A549 (cell line): ENCODE results near the gene MOV10L1. TPM values are rescaled to one million over a fixed set of nuclear protein-coding genes. Genes with fewer than 3 reads are reported as not detected.

Experiments
- ATAC-seq, 2 experiments: fragments of 200-7000 bp in 1 of 2; fragments of >200 bp in 1 of 2; cut with Nextera tagmentation in 1 of 2; cut with Tn5 transposase in 1 of 2; 3 replicates each; pipeline versions ENCODE4 v1.8.0 to v1.9.1; 2018 to 2020; ENCODE audit warnings: mild to moderate bottlenecking in 1 of 2, moderate library complexity in 1 of 2
- CTCF ChIA-PET: fragments of 300-600 bp; sonication (Branson Sonifier 250); formaldehyde crosslinking; extraction: SDS; loops from one replicate; lab custom pipeline; 2021; ENCODE audit warnings: antibody characterized with exemption, inconsistent platforms; lab: Yijun Ruan, JAX
- POLR2A ChIA-PET: fragments of 350-600 bp; formaldehyde crosslinking; extraction: SDS; loops from one replicate; lab custom pipeline; 2021; ENCODE audit warnings: antibody characterized with exemption, inconsistent platforms; lab: Yijun Ruan, JAX
- DNase-seq, 2 experiments: peaks; one replicate each; pipeline versions ENCODE4 v3.0.0 to v3.0.0-alpha.2; 2011 to 2016; ENCODE audit warnings: low read depth in 1 of 2, low spot score in 1 of 2
- FAIRE-seq: peaks from 2 replicates; lab custom pipeline; 2011; peaks lifted over from hg19 to GRCh38; lab: Jason Lieb, UNC
- H3K27ac ChIP-seq, 2 experiments: fragments of >200 bp; sonication (Bioruptor Twin); formaldehyde crosslinking; 3 replicates each; pipeline ENCODE4 v1.5.1; 2016 to 2017
- H3K4me1 ChIP-seq: fragments of >200 bp; sonication (Bioruptor Twin); formaldehyde crosslinking; 3 replicates; pipeline ENCODE4 v1.6.1; 2016
- H3K4me2 ChIP-seq: fragments of >200 bp; sonication (Bioruptor Twin); formaldehyde crosslinking; 3 replicates; pipeline ENCODE4 v1.6.1; 2016
- H3K4me3 ChIP-seq: fragments of >200 bp; sonication (Bioruptor Twin); formaldehyde crosslinking; 3 replicates; pipeline ENCODE4 v1.5.1; 2016
- H3K9me3 ChIP-seq: fragments of >200 bp; sonication (Bioruptor Twin); formaldehyde crosslinking; 3 replicates; pipeline ENCODE4 v1.6.1; 2016
- CBX8 ChIP-seq: fragments of 200-600 bp; sonication (generic); IDR thresholded peaks from 2 replicates; pipeline ENCODE4 v1.6.1; 2016
- CEBPB ChIP-seq, 2 experiments: fragments of >200 bp in 1 of 2; sonication (Bioruptor Twin) in 1 of 2; formaldehyde crosslinking in 1 of 2; IDR thresholded peaks; 2 replicates each; pipeline ENCODE4 v1.6.1; 2012 to 2016
- CHD4 ChIP-seq: fragments of 200-600 bp; sonication (generic); IDR thresholded peaks from 2 replicates; pipeline ENCODE4 v1.6.1; 2016; ENCODE audit warnings: antibody characterized with exemption, mild to moderate bottlenecking, borderline replicate concordance
- EHF ChIP-seq: fragments of 250-450 bp; sonication (Bioruptor Pico); IDR thresholded peaks from 2 replicates; pipeline ENCODE4 v1.5.0; 2020; ENCODE audit warnings: mild to moderate bottlenecking
- EHMT2 ChIP-seq: fragments of 200-600 bp; sonication (generic); IDR thresholded peaks from 2 replicates; pipeline ENCODE4 v1.6.1; 2016; ENCODE audit warnings: antibody characterized with exemption, low read depth, mild to moderate bottlenecking, moderate library complexity
- FOSB ChIP-seq: fragments of 250-450 bp; sonication (Bioruptor Pico); IDR thresholded peaks from 2 replicates; pipeline ENCODE4 v1.5.0; 2020; ENCODE audit warnings: mild to moderate bottlenecking, moderate library complexity
- FOSL2 ChIP-seq, 2 experiments: fragments of 450-650 bp in 1 of 2; fragments of >200 bp in 1 of 2; sonication (Bioruptor Twin) in 1 of 2; formaldehyde crosslinking; IDR thresholded peaks; 2 replicates each; pipeline versions ENCODE4 v1.5.0 to v1.6.1; 2016 to 2020; ENCODE audit warnings: mild to moderate bottlenecking in 1 of 2, moderate library complexity in 1 of 2
- FOXS1 ChIP-seq: fragments of 250-450 bp; sonication (Bioruptor Pico); IDR thresholded peaks from 2 replicates; pipeline ENCODE4 v1.5.0; 2020; ENCODE audit warnings: mild to moderate bottlenecking, moderate library complexity
- HDAC2 ChIP-seq: fragments of 200-600 bp; sonication (generic); IDR thresholded peaks from 2 replicates; pipeline ENCODE4 v1.6.1; 2016
- HEYL ChIP-seq: fragments of 250-450 bp; sonication (Bioruptor Pico); IDR thresholded peaks from 2 replicates; pipeline ENCODE4 v1.8.0; 2021; ENCODE audit warnings: mild to moderate bottlenecking, moderate library complexity
- HOXA7 ChIP-seq: fragments of 250-450 bp; sonication (Bioruptor Pico); IDR thresholded peaks from 2 replicates; pipeline ENCODE4 v1.5.0; 2020; ENCODE audit warnings: mild to moderate bottlenecking, moderate library complexity
- HOXB13 ChIP-seq: fragments of 250-450 bp; sonication (Bioruptor Pico); IDR thresholded peaks from 2 replicates; pipeline ENCODE4 v1.5.0; 2020; ENCODE audit warnings: low read depth, mild to moderate bottlenecking, moderate library complexity
- KDM1A ChIP-seq: fragments of 200-600 bp; sonication (generic); IDR thresholded peaks from 2 replicates; pipeline ENCODE4 v1.6.1; 2016; ENCODE audit warnings: low read depth, mild to moderate bottlenecking
- MAX ChIP-seq: IDR thresholded peaks from 2 replicates; pipeline ENCODE4 v1.6.1; 2012
- NPAS2 ChIP-seq: fragments of 250-450 bp; sonication (Bioruptor Pico); IDR thresholded peaks from 2 replicates; pipeline ENCODE4 v1.8.0; 2022; ENCODE audit warnings: mild to moderate bottlenecking, moderate library complexity, borderline replicate concordance
- NR3C1 ChIP-seq: fragments of >200 bp; sonication (Bioruptor Twin); formaldehyde crosslinking; IDR thresholded peaks from 3 replicates; pipeline ENCODE4 v1.6.1; 2017
- PHF8 ChIP-seq: fragments of 200-600 bp; sonication (generic); IDR thresholded peaks from 2 replicates; pipeline ENCODE4 v1.6.1; 2016; ENCODE audit warnings: low read depth, mild to moderate bottlenecking, antibody characterized with exemption, moderate library complexity, borderline replicate concordance
- POLR2AphosphoS2 ChIP-seq: conservative IDR thresholded peaks from 2 replicates; pipeline ENCODE4 v1.6.1; 2012; ENCODE audit warnings: low read length, improper control_type of control experiment, inconsistent platforms
- RAD21 ChIP-seq, 2 experiments: fragments of >200 bp in 1 of 2; sonication (Bioruptor Twin) in 1 of 2; formaldehyde crosslinking in 1 of 2; IDR thresholded peaks in 1 of 2; conservative IDR thresholded peaks in 1 of 2; 2 replicates in 1 of 2; 3 replicates in 1 of 2; pipeline ENCODE4 v1.6.1; 2012 to 2018; ENCODE audit warnings: inconsistent platforms in 1 of 2
- RFX5 ChIP-seq: fragments of 450-650 bp; IDR thresholded peaks from 2 replicates; pipeline ENCODE4 v1.7.1; 2014; ENCODE audit warnings: antibody characterized with exemption, mild to moderate bottlenecking, moderate library complexity
- SMC3 ChIP-seq: fragments of >200 bp; sonication (Bioruptor Twin); formaldehyde crosslinking; IDR thresholded peaks from 3 replicates; pipeline ENCODE4 v1.6.1; 2018; ENCODE audit warnings: inconsistent platforms
- TFCP2L1 ChIP-seq: fragments of 250-450 bp; sonication (Bioruptor Pico); IDR thresholded peaks from 2 replicates; pipeline ENCODE4 v1.5.0; 2021; ENCODE audit warnings: mild to moderate bottlenecking
- ZC3H11A ChIP-seq: fragments of 450-650 bp; IDR thresholded peaks from 2 replicates; pipeline ENCODE4 v1.6.1; 2014; ENCODE audit warnings: antibody characterized with exemption, mild to moderate bottlenecking
- ZFP36 ChIP-seq: fragments of 450-650 bp; IDR thresholded peaks from 2 replicates; pipeline ENCODE4 v1.6.1; 2014; ENCODE audit warnings: borderline replicate concordance; ENCODE audit not compliant: partially characterized antibody
- ZSCAN20 ChIP-seq: fragments of 250-450 bp; sonication (Bioruptor Pico); IDR thresholded peaks from 2 replicates; pipeline ENCODE4 v1.8.0; 2022; ENCODE audit warnings: mild to moderate bottlenecking, moderate library complexity
- WGBS: methylation state at CpG from one replicate; pipeline ENCODE4 v1.1.6; 2017; ENCODE audit errors: missing lambda C conversion rate; 5-methylcytosine and 5-hydroxymethylcytosine counted together
- polyA plus RNA-seq, 4 experiments: library from polyadenylated mRNA; depleted of rRNA in 3 of 4; stranded (reverse); fragments of >200 nt; fragmentation: RNase III in 1 of 4; extraction: RNeasy Plus Mini Kit Qiagen cat#74134 plus additional on column Dnase treatment in 1 of 4; gene quantifications; 2 replicates in 3 of 4; 3 replicates in 1 of 4; pipeline ENCODE4 v1.2.3, GENCODE V29; 2011 to 2017
- TF ChIP-seq, protein P1 (sequence below): fragments of >200 bp; sonication (Bioruptor Twin); formaldehyde crosslinking; IDR thresholded peaks from 3 replicates; pipeline ENCODE4 v1.6.1; 2016
- TF ChIP-seq, protein P2 (sequence below): fragments of 450-650 bp; IDR thresholded peaks from 2 replicates; pipeline ENCODE4 v1.6.1; 2014; ENCODE audit warnings: antibody characterized with exemption
- TF ChIP-seq, protein P3 (sequence below): IDR thresholded peaks from 2 replicates; pipeline ENCODE4 v1.6.1; 2012; ENCODE audit warnings: low read depth, borderline replicate concordance

The MOV10L1 gene
- polyA plus RNA-seq, 2 of the 4 experiments (the other 2 are of a cell fraction): 0.04 TPM

DNA sequence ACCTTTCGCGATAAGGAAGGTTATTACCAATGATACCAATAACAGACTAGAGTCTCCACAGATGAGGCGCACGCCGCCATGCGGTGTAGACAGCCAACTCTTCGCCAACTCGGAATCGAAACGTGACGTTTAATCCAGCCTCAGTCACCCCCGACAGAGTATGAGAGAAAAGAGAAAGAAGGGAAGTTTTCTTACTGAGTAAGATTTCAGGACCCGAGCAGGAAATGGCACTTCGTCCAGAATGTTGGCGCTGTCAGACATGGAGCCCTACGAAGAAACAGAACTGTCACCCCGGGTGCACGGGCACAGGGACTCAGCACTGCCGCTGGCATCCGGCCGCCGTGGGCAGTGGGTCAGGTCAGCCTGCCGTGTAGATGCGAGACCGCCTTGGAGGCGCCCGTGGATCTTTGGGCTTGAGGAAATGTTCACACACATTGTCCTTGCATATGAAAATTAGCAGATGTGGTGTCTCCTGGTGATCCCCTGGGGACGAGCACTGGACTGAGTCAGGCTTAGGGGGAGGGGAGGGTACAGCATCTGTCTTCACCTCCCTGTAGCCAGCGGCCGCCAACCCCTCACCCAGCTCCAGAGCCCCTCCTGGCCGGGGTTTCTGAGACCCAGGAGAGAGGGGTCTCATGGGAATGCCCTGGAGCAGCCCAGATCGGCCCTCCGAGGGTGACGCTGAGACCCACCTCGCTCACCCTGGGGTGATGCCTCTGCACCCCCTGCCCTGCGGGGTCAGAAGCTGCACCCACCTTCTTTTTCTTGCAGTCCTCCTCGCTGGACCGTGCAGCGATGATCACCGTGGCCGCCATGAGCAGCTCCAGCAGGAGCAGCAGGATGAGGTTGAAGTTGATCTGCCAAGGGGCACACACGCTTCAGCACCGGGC, 12.9 kb upstream of the MOV10L1 start:
- DNase-seq (no peak), FAIRE-seq (no peak), ATAC-seq (no peak)
- Histone ChIP-seq H3K4me1 (no peaks in the 10 kb centered on the region), H3K4me2 (no peak overlapping the region), H3K9me3 (no peaks in the 10 kb centered on the region), H3K4me3 (no peak overlapping the region), H3K27ac (no peak overlapping the region)
- POLR2A ChIA-PET: no interaction called here
- TF ChIP-seq HOXB13 (CRISPR knock-in tag): no peak
- no peak for TF ChIP-seq PHF8
- TF ChIP-seq HEYL (CRISPR knock-in tag): no peak
- no peak for TF ChIP-seq RFX5
- TF ChIP-seq FOSB: no peak
- TF ChIP-seq TFCP2L1 (CRISPR knock-in tag): no peak
- TF ChIP-seq, protein P1, sequence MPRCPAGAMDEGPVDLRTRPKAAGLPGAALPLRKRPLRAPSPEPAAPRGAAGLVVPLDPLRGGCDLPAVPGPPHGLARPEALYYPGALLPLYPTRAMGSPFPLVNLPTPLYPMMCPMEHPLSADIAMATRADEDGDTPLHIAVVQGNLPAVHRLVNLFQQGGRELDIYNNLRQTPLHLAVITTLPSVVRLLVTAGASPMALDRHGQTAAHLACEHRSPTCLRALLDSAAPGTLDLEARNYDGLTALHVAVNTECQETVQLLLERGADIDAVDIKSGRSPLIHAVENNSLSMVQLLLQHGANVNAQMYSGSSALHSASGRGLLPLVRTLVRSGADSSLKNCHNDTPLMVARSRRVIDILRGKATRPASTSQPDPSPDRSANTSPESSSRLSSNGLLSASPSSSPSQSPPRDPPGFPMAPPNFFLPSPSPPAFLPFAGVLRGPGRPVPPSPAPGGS: no peak
- TF ChIP-seq POLR2AphosphoS2: no peak
- TF ChIP-seq MAX: no peak
- no peak for TF ChIP-seq FOSL2 (IDR thresholded peaks at IDR 0.05)
- TF ChIP-seq FOSL2 (CRISPR knock-in tag; IDR thresholded peaks at IDR 0.05): no peak
- no peak for TF ChIP-seq FOXS1 (CRISPR knock-in tag)
- TF ChIP-seq RAD21 (conservative IDR thresholded peaks at IDR 0.05 in 1 of 2, IDR thresholded peaks at IDR 0.05 in 1 of 2): no peak
- no peak for TF ChIP-seq NR3C1
- 74% methylated on average over 40 of the region's 43 CpGs for WGBS
- CTCF ChIA-PET: no interaction called here

DNA sequence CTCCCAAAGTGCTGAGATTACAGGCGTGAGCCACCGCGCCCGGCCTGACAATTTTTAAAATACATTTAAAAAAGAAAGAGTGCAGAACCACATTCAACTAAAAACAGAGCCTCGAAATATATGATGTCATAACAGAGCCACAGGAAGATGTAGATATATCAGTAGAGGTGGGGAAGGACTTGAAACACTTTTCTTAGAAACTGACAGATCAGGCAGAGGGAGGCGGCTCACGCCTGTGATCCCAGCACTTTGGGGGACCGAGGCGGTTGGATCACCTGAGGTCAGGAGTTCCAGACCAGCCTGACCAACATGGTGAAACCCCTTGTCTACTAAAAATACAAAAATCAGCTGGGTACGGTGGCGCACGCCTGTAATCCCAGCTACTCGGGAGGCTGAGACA, 11.6 kb upstream of the MOV10L1 start:
- 89% methylated on average over 13 of the region's 13 CpGs for WGBS
- Histone ChIP-seq H3K27ac (no peak overlapping the region), H3K4me1 (no peaks in the 10 kb centered on the region), H3K4me3 (no peak overlapping the region), H3K4me2 (no peak overlapping the region), H3K9me3 (no peaks in the 10 kb centered on the region)
- DNase-seq (no peak), FAIRE-seq (no peak), ATAC-seq (no peak)
- TF ChIP-seq EHF (no peak), CBX8 (no peak), HDAC2 (no peak), ZC3H11A (no peak), CHD4 (no peak), HOXA7 (CRISPR knock-in tag) (no peak), CEBPB (IDR thresholded peaks at IDR 0.05) (no peak), NPAS2 (CRISPR knock-in tag) (no peak), HOXB13 (CRISPR knock-in tag) (no peak), FOXS1 (CRISPR knock-in tag) (no peak), SMC3 (no peak), ZSCAN20 (CRISPR knock-in tag) (no peak), KDM1A (no peak), ZFP36 (no peak), EHMT2 (no peak)
- TF ChIP-seq, protein P2, sequence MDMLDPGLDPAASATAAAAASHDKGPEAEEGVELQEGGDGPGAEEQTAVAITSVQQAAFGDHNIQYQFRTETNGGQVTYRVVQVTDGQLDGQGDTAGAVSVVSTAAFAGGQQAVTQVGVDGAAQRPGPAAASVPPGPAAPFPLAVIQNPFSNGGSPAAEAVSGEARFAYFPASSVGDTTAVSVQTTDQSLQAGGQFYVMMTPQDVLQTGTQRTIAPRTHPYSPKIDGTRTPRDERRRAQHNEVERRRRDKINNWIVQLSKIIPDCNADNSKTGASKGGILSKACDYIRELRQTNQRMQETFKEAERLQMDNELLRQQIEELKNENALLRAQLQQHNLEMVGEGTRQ: no peak
- TF ChIP-seq, protein P3, sequence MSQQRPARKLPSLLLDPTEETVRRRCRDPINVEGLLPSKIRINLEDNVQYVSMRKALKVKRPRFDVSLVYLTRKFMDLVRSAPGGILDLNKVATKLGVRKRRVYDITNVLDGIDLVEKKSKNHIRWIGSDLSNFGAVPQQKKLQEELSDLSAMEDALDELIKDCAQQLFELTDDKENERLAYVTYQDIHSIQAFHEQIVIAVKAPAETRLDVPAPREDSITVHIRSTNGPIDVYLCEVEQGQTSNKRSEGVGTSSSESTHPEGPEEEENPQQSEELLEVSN: no peak
- CTCF ChIA-PET: interaction anchor here (0.7 kb wide), 1 partner anchor 48 kb away, joined by 3 read pairs; no protein-coding TSS in a partner anchor
- POLR2A ChIA-PET: no interaction called here
